HT1080 (cell line): ENCODE results near the gene SPATA9. TPM values are rescaled to one million over a fixed set of nuclear protein-coding genes. Genes with fewer than 3 reads are reported as not detected.
A peak's percentile ranks its signal among the peaks of the same experiment; 100 is the strongest.
"Not testable (repeated sequence)": the region's sequence is repeated elsewhere in the genome, so short reads cannot be mapped to it uniquely, and the experiment has no call there.

Experiments
- DNase-seq: peaks from one replicate; pipeline ENCODE4 v3.0.0-alpha.2; 2015; ENCODE audit warnings: low read depth
- total RNA-seq: library from RNA; depleted of rRNA; stranded (reverse); fragments of >200 nt; shearing (Covaris generic); gene quantifications from 2 replicates; pipeline ENCODE4 v1.2.3, GENCODE V29; 2014

Gene SPATA9
- total RNA-seq, 1 experiment from 2014 or later: not detected

DNA sequence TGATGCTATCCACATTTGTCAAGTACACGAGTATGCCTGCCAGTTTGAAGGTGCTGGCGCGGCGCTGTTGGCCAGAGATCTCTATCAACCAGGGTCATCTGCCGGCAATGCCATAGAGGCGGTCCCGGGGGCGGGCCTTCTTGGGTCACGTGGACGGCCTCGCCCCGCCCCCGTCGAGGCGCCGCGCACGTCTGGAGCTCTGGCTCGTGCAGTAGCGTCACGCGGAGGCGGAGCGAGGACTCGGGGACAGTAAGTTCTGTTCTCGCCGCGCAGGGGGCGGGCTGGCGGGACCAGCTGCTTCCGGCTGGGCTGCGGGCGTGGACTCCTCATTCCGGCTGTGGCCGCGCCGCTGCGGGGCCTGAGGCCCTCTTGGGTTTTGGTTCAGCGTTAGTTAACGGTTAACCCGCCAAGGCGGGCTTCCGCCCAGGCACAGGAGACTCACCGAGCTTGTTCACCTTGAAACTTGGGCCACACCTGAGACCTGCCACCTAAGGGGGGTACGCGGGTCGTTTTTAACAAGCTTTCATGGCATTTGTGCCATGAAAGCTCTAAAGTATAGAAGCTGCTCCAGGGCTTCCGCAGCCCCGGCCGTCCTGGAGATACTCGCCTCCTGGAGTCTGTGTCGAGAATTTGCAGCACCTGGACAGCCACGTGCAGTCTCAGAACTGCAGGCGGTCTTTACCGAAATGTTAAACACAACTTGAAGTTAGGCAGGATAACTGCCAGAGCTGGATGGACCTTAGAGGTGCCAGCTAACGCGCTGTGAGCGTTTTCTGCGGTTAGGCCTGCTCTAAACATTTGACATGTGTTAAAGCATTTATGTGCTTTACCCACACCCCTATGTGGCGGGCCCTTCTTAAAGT, 36.0 kb downstream of the SPATA9 start, which contains the start of gene RFESD:
TSS of gene RFESD (plus strand) at position 209 of the 863 bp plus-strand sequence. CDS start 5,495 bp downstream, outside the sequence.
- peak; percentile 94 for DNase-seq

DNA sequence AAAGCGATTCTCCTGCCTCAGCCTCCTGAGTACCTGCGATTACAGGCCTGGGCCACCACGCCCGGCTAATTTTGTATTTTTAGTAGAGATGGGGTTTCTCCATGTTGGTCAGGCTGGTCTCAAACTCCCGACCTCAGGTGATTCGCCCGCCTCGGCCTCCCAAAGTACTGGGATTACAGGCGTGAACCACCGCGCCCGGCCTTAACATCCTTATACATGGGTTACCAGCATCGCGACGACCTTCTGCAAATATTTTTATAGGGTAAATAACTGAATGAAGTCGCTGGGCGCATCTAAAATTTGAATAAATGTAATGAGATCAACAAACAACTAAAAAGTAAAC, 36.6 kb downstream of the SPATA9 start:
- not testable (repeated sequence) for DNase-seq

DNA sequence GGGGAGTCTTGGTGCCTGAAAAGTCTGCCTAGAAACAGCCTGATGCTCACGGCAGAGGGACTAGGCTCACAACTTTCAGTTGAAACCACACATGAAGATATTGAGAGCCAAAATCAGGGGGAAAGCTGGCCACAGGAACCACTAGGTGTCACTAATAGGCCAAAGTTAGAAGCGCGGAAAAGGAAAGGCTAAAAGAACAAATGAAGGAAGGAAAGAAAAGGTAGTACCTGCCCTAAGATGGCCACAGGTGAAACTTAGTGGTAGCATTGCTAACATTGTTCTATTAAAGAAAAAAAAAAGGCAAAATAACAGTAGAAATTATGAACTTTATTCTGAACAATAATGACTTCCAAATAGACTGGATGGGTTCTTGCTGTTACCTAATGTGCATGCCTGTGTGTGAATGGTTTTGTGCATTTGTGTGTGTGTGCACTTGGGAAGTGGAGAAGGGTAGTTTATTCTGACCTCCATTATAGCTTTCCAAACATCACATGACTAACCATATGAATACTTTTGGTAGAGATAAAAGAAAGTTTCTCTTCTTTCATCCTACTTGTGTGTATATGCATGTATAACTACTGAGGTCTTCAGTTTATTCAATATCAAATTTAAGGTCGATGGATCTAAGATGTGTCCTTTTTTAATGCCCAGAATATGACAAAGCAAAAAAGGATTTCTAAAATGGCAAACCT, 38.3 kb downstream of the SPATA9 start:
- DNase-seq: peak; percentile 67

DNA sequence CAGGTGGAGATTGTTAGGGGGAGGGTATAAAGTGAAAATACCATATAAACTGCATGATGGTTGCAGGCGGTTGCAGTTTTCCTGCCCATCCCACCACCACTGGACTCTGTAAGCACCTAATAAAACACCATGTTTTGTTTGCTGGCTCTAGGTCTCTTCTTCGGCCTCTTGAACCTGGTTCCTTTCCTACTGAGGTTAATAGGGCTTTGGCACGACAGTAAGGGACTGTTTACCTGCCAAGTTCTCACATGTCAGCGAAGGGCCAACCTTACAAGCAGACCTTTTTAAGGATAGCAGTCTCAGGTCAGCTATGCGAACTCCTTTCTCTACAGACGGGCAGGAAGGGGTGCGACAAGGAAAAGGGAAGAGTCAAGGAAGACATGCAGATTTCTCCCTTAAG, 39.6 kb downstream of the SPATA9 start:
- no peak for DNase-seq

DNA sequence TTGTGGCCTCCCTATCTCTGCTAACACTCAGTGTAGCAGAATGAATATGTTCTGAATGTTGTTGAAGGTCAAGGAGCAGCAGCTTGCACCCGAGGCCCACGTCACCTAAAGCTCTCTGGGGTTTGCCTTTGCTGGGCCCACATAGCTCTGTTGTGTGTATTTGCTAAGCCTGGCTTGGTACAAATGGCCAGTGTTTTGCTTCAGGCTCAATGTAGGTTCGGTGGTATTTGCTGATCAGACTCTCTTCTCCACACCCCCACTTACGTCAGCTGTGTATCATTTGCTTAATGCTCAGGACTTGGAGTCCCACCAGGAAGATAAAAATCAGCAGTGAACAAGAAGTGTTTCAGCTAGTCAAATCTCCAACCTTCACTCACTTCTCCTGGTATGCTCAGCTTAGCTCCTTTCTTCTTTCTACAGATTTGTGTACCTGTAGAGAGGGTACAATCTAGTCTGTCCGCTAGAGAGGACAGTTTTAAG, 41.0 kb downstream of the SPATA9 start:
- no peak for DNase-seq

DNA sequence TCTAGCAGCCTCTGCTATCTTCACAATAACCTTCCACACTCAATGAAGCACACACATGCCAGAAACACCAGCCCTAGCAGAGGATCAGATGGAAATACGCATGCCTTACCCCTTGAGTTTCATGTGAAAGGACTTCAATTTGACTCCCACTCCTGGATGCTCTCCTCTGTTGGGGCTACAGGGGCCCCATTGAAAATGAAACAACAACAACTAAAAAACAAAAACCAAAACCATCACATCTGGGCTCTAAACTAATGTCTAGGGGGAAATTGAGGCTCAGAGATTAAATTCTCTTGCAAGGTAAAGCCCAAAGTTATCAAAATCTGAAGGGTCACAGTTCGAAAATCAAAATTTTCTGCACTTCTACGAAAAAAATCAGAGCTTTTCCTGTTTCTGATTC, 44.2 kb downstream of the SPATA9 start:
- no peak for DNase-seq

DNA sequence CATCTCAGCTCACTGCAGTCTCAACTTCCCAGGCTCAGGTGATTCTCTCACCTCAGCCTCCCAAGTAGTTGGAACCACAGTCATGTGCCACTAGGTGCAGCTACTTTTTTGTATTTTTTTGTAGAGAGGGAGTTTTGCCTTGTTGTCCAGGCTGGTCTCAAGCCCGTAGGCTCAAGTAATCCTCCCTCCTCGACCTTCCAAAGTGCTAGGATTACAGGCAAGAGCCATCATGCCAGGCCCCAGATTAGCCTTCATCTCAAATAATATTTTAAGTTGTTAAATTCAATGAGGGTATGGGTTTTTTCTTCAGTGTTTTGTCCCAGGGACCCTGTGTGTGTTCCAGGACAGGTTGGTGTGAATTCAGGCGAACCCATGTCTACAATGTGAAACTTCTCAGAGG, 48.7 kb downstream of the SPATA9 start:
- no peak for DNase-seq

DNA sequence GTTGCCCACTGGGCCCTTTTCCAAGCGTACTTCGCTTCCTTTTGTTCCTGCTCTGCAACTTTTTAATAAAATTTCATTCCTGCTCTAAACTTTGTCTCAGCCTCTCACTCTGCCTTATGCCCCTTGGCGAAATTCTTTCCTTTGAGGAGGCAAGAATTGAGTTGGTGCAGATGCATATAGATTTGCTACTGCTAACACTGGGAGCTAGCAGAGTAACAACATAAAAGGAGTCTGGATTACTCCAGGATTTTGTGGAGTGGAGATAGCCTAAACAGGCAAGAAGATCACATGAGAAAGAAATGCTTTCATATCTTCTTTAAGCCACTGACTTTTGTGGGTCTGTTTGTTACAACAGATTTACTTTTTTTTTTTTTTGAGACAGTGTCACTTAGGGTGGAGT, 49.1 kb downstream of the SPATA9 start:
- no peak for DNase-seq

DNA sequence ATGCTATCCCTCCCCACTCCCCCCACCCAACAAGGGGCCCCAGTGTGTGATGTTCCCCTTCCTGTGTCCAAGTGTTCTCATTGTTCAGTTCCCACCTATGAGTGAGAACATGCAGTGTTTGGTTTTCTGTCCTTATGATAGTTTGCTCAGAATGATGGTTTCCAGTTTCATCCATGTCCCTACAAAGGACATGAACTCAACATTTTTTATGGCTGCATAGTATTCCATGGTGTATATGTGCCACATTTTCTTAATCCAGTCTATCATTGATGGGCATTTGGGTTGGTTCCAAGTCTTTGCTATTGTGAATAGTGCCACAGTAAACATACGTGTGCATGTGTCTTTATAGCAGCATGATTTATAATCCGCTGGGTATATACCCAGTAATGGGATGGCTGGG, 49.8 kb downstream of the SPATA9 start:
- DNase-seq: not testable (repeated sequence)

DNA sequence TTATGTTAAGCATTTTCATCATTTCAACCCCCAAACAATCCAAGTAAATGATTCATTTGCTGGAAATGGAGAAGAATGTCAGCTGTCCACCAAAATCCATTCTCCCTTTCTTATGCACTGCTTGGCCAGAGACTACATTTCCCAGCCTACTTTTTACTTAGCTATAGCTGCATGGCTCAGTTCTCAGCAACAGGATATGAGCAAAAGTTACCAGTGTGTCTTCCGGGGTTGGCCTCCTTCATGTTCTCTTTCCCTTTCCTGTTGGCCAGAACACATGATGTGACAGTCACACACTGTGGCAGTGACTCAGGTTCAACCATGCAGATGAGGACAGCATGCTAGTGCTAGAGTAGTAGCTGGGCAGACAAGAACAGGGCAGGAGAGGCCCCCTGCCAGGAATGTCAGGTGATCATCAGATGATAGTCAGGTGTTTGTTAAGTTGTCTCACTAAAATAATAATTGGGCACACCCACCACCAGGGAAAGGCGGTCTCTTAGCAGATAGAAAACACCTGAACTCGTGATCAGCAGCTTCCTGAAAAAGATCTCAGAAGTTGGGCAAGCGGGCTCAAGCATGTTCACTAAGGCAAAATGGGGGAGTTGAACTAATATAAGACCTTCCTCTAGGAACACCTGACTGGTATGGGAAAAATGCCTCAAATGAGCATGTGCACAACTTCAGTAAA, 50.7 kb downstream of the SPATA9 start:
- DNase-seq: peak; percentile 91

DNA sequence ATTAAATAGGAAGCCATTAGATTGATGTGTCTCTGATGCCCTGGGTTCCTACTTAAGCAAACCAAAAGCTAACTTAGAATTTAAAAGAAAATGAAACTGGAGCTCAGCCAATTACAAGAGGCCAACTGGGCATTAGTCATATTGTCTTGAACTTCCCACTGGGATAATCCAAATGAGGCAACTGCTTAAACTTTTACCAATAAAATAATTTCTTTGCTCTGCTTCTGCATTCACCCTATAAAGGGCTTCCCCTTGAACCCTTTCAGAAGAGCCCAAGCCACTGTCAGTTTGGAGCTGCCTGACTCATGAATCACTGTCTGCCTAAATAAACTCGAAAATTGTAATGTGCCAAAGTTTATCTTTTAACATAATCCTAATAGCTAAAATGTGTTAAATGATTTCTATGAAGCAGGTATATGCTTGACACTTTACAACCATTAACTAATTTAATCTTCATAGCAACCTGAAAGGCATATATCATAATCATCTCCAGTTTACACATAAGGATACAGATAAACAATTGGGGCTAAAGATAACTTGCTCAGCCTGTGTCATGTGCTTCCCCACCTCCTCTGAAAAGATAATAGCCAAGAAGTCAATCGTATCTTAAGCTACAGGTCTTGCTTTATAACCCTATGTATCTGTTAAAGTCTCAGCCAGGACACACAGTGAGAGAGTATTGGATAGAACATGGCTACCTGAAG, 51.4 kb downstream of the SPATA9 start:
- peak; percentile 68 for DNase-seq

DNA sequence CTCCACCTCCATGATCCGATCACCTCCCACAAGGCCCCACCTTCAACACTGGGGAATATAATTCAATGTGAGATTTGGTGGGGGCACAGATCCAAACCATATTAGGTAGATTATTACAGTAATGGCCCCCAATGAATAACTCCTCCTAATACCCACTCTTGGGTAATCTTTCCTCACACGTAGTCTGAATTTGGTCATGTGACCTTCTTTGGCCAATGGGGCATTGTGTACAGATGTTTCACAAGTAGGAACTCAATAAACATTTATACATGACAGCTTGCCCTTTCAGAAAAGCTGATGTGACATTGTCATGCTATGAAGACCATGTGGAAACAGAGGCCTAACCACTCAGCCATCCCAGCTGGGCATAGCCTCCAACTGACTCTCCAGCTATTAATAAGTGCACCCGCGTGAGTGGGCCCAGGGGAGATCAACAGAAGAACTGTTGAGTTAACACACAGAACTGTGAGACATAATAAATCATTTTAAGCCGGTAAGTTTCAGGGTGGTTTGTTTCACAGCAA, 52.3 kb downstream of the SPATA9 start:
- no peak for DNase-seq

DNA sequence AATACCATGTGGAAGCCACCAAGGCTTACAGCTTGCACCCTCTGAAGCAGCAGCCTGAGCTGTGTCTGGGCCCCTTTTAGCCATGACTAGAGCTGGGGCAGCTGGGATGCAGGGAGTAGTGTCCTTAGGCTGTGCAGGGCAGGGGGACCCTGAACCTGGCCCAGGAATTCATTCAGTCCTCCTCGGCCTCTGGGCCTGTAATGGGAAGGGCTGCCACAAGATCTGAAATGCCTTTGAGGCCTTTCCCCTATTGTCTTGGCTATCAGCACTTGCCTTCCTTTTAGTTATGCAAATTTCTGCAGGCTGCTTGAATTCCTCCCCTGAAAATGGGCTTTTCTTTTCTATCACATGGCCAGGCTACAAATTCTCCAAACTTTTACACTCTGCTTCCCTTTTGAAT, 53.9 kb downstream of the SPATA9 start:
- no peak for DNase-seq

DNA sequence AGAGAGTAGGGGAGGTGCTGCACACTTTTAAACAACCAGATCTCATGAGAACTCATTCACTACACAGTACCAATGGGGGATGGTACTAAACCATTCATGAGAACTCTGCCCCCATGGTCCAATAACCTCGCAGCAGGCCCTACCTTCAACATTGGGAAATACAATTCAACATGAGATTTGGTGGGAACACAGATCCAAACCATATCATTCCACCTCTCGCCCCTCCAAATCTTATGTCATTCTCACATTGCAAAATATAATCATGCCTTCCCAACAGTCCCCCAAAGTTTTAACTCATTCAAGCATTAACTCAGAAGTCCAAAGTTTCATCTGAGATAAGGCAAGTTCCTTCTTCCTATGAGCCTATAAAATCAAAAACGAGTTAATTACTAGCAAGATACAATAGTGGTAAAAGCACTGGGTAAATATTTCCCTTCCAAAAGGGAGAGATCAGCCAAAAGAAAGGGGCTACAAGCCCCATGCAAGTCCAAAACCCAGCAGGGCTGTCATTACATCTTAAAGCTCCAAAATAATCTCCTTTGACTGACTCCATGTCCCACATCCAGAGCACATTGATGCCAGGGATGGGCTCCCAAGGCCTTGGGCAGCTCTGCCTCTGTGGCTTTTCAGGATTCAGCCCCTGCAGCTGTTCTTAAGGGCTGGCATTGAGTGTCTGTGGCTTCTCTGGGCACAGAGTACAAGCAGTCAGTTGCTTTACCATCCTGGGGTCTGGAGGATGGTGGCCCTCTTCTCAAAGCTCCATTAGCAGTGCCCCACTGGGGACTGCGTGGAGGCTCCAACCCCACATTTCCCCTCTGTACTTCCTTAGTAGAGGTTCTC, 54.6 kb downstream of the SPATA9 start:
- DNase-seq: no peak

DNA sequence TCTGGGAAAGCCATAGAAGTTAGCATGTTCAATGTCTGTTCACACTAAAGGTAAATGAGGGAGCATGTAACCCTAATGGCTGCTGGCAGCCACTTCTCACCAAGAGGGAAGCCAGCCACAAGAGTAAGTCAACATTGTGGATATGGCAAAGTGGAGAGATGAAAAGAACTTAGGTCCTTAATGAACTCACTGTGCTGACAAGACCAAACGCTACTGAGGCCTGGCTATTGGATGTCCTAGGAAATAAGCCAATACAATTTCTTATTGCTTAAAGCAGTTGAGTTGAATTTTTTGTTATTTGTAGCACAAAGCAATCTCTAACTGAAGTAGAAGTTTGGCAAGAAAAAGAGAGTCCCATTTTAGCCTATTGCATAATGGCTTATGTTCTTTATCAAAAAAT, 56.1 kb downstream of the SPATA9 start:
- DNase-seq: no peak

DNA sequence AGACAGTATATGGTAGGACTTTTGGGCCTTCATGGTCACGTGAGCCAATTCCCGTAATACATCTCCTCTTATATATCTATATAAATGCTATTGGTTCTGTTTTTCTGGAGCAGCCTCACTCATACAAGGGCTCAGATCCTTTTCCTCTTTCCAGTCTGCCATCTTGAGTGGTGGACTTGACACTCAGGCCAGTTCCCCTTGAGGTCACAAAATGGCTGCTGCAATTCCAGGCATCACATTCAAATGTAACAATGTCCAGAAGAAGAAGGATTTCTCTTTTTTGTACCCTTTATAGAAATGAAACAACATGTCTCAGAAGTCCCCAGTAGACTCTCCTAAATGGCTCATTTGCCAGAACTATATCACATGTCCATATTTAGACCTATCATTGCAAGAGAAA, 58.4 kb downstream of the SPATA9 start:
- DNase-seq: no peak

DNA sequence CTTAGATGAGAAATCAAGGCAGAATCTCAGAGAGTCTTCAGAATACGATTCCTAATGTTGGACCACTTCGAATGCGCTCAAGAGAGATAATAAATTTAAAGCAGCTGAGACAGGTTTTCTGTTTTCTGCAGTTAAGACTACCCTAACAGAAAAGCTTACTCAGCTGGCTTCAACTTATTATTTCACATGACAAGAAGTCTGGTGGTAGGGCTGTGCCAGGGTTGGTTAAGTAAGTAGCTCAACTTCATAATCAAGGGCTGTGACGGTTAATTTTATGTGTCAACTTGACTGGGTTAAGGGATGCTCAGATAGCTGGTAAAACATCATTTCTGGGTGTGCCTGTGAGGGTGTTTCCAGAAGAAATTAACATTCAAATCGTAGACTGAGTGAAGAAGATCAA, 59.1 kb downstream of the SPATA9 start:
- no peak for DNase-seq

DNA sequence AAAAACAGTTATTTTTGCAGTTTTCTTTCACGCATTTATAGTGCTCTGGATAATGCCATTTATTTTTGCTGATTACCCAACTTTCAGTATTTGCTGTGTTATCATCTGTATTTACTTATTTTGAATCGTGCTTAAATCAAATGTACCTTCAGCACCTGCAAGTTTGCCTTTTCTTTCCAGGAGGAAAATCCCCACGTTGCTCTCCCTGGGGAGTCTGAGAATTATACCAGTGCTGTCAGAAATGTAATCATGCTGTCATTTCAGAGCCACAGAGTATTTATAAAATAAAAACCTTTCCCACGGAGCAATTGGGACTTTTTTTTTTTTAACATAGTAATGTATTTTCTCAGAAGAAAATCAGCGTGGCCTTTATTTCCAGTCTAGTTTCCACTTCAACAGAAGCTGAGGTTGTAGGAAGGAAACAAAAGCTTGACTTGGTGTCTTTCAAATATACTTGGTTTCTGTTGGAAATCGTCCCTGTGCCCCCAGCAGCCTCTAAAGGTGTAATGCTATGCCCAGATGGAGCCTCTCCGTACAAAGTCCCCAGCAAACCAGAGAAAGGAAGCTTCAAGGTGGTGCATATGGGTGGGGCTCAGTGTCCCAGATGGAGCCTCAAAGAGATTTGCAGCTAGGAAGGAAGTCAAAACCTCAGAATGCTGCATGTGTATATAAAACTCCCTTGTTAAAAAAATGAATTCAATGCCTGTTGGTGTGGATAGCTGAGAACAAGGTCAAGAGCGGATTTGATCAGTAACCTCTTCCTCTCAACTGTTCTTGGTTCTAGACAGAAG, 60.8 kb downstream of the SPATA9 start:
- DNase-seq: no peak
